Caco-2 (cell line): ENCODE results near the gene PRC1. TPM values are rescaled to one million over a fixed set of nuclear protein-coding genes. Genes with fewer than 3 reads are reported as not detected.

Experiments
- BruUV-seq: library from RNA; stranded (reverse); fragments of 400-500 nt; replicated peaks from 2 replicates; lab custom pipeline; 2021; lab: Mats Ljungman, UMichigan
- CTCF ChIA-PET: fragments of 300-600 bp; sonication (Branson Sonifier 250); formaldehyde crosslinking; loops from one replicate; lab custom pipeline; 2022; ENCODE audit warnings: antibody characterized with exemption; lab: Charles Lee
- POLR2A ChIA-PET: fragments of 300-600 bp; sonication (Branson Sonifier 250); formaldehyde crosslinking; loops from one replicate; lab custom pipeline; 2022; ENCODE audit warnings: antibody characterized with exemption; lab: Charles Lee
- DNase-seq, 2 experiments: peaks; one replicate each; pipeline versions ENCODE4 v3.0.0 to v3.0.0-alpha.2; 2020 to 2022
- H3K27me3 ChIP-seq: replicated peaks from 2 replicates; pipeline ENCODE4 v1.6.0; 2011; ENCODE audit warnings: low read length; ENCODE audit not compliant: control insufficient read depth, insufficient read depth
- H3K36me3 ChIP-seq: 2 replicates; pipeline ENCODE4 v1.5.1; 2011; ENCODE audit warnings: low read length; ENCODE audit not compliant: control insufficient read depth, insufficient read depth
- H3K4me1 ChIP-seq: fragments of 250-450 bp; sonication (Bioruptor Pico); 2 replicates; pipeline ENCODE4 v1.5.1; 2020; ENCODE audit warnings: mild to moderate bottlenecking
- H3K4me3 ChIP-seq: 2 replicates; pipeline ENCODE4 v1.5.1; 2011; ENCODE audit warnings: low read depth, mild to moderate bottlenecking, control low read depth, low read length
- H3K9me3 ChIP-seq: fragments of 250-450 bp; sonication (Bioruptor Pico); 2 replicates; pipeline ENCODE4 v1.5.1; 2020; ENCODE audit warnings: mild to moderate bottlenecking, moderate library complexity
- H3K27ac Mint-ChIP-seq: one replicate; pipeline ENCODE4 v1.8.0; 2022; ENCODE audit warnings: mixed read lengths; ENCODE audit not compliant: unreplicated experiment
- H3K27me3 Mint-ChIP-seq: one replicate; pipeline ENCODE4 v1.8.0; 2022; ENCODE audit warnings: mixed read lengths; ENCODE audit not compliant: insufficient read depth, unreplicated experiment
- H3K36me3 Mint-ChIP-seq: one replicate; pipeline ENCODE4 v1.8.0; 2022; ENCODE audit warnings: mild to moderate bottlenecking, mixed read lengths; ENCODE audit not compliant: insufficient read depth, unreplicated experiment
- H3K4me1 Mint-ChIP-seq: one replicate; pipeline ENCODE4 v1.8.0; 2022; ENCODE audit warnings: low read depth, mixed read lengths; ENCODE audit not compliant: unreplicated experiment
- H3K4me3 Mint-ChIP-seq: one replicate; pipeline ENCODE4 v1.8.0; 2022; ENCODE audit warnings: mild to moderate bottlenecking, moderate library complexity, mixed read lengths; ENCODE audit not compliant: unreplicated experiment
- H3K9me3 Mint-ChIP-seq: one replicate; pipeline ENCODE4 v1.8.0; 2022; ENCODE audit warnings: mixed read lengths; ENCODE audit not compliant: unreplicated experiment
- intact Hi-C: fragments of 100-400 bp; cut with micrococcal nuclease; formaldehyde crosslinking; loops from one replicate; pipeline ENCODE4 v1.10.0; 2022; ENCODE audit not compliant: unreplicated experiment
- total RNA-seq: library from RNA; stranded (reverse); gene quantifications from 2 replicates; pipeline ENCODE4 v1.2.3, GENCODE V29; 2022
- TF ChIP-seq, protein P1 (sequence below), 2 experiments: fragments of 200-600 bp in 1 of 2; IDR thresholded peaks; 1 replicate in 1 of 2; 2 replicates in 1 of 2; pipeline versions ENCODE4 v1.5.1 to v1.8.0; 2011 to 2022; ENCODE audit warnings: antibody characterized with exemption in 1 of 2, control low read depth in 1 of 2, inconsistent platforms in 1 of 2, low read depth in 1 of 2, low read length in 1 of 2, mild to moderate bottlenecking in 1 of 2, moderate library complexity in 1 of 2; ENCODE audit not compliant: insufficient read depth in 1 of 2, severe bottlenecking in 1 of 2, unreplicated experiment in 1 of 2

The PRC1 gene
- total RNA-seq, 1 experiment from 2014 or later = 145 TPM

DNA sequence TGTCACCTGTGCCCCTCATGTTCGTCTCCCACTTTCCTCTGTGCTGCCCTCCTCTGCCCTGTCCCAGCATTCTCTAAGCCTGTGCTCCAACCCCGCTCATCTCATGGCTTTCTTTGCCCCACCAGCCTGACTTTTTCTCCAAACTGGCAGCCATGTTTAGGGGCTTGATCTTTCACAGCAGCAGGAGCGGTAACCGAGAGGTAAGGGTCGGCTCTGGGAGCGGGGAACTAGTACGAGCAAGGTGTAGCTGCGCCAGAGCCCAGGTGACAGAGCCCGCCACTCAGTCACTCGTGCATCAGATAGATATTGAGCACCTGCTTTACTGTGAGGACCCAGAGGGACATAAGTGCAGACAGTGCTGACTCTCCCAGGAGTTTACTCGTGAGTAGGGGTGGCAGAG, 77.9 kb downstream of the PRC1 start:
- Histone ChIP-seq H3K4me1 (no peaks in the 10 kb centered on the region), H3K9me3 (no peaks in the 10 kb centered on the region), H3K27me3 (no peaks in the 10 kb centered on the region), H3K36me3 (no peaks in the 10 kb centered on the region), H3K4me3 (no peak overlapping the region)
- no TSS peak for BruUV-seq
- H3K27me3 Mint-ChIP-seq = no peaks in the 10 kb centered on the region
- TF ChIP-seq, protein P1, sequence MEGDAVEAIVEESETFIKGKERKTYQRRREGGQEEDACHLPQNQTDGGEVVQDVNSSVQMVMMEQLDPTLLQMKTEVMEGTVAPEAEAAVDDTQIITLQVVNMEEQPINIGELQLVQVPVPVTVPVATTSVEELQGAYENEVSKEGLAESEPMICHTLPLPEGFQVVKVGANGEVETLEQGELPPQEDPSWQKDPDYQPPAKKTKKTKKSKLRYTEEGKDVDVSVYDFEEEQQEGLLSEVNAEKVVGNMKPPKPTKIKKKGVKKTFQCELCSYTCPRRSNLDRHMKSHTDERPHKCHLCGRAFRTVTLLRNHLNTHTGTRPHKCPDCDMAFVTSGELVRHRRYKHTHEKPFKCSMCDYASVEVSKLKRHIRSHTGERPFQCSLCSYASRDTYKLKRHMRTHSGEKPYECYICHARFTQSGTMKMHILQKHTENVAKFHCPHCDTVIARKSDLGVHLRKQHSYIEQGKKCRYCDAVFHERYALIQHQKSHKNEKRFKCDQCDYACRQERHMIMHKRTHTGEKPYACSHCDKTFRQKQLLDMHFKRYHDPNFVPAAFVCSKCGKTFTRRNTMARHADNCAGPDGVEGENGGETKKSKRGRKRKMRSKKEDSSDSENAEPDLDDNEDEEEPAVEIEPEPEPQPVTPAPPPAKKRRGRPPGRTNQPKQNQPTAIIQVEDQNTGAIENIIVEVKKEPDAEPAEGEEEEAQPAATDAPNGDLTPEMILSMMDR (IDR thresholded peaks at IDR 0.05; ENCODE audit: insufficient read depth in 1 of 2, low read depth in 1 of 2, low read length in 1 of 2, severe bottlenecking in 1 of 2, unreplicated experiment in 1 of 2) = no peak
- no peak for DNase-seq
- ChIA-PET POLR2A (no interaction called here), CTCF (no interaction called here)
- peaks cover 28% of the 10 kb centered on the region for H3K36me3 Mint-ChIP-seq
- no peak overlapping the region for H3K27ac Mint-ChIP-seq
- intact Hi-C loops = no loop called here
- no peak overlapping the region for H3K4me3 Mint-ChIP-seq
- H3K4me1 Mint-ChIP-seq = no peaks in the 10 kb centered on the region
- H3K9me3 Mint-ChIP-seq = no peaks in the 10 kb centered on the region

Other genes with a start within 250 kb of the PRC1 start
- gene FURIN, start 125.9 kb downstream of the PRC1 start, total RNA-seq = 41.5 and 43.0 TPM in 2 replicates
- 1.7 and 1.8 TPM in 2 replicates for gene FES, start 110.0 kb downstream of the PRC1 start, total RNA-seq
- gene MAN2A2, start 91.2 kb downstream of the PRC1 start, total RNA-seq = 64.9 and 69.8 TPM in 2 replicates
- 20.0 and 21.6 TPM in 2 replicates for gene HDDC3, start 62.0 kb downstream of the PRC1 start, total RNA-seq
- gene UNC45A, start 59.2 kb downstream of the PRC1 start, total RNA-seq = 62.6 and 63.8 TPM in 2 replicates
- gene RCCD1, start 39.7 kb downstream of the PRC1 start, total RNA-seq = 26.1 and 29.6 TPM in 2 replicates
- 13.3 and 13.7 TPM in 2 replicates for gene VPS33B, start 28.1 kb upstream of the PRC1 start, total RNA-seq
- gene SV2B, start 105.7 kb upstream of the PRC1 start, total RNA-seq = not detected in 2 replicates